NCI-H446 treated with DMSO at 0.1 percent for 48 hours (cell line): ENCODE results near the gene ARL4D.
A peak's percentile ranks its signal among the peaks of the same experiment; 100 is the strongest.
"Not testable (repeated sequence)": the region's sequence is repeated elsewhere in the genome, so short reads cannot be mapped to it uniquely, and the experiment has no call there.

Source experiments
- DNase-seq: peaks from one replicate; lab custom pipeline; 2025; lab: John Stamatoyannopoulos, UW

The ARL4D gene

GRCh38 chr17:43395165-43395564 is 3.6 kb upstream of the ARL4D start:
- DNase-seq: no peak

- no peak for DNase-seq
Observed at GRCh38 chr17:43396491-43397060, 2.2 kb upstream of the ARL4D start.

GRCh38 chr17:43399839-43400328 is 1.1 kb downstream of the ARL4D start:
- DNase-seq: no peak

- DNase-seq: no peak
Observed at GRCh38 chr17:43400943-43401717, 2.3 kb downstream of the ARL4D start.

- DNase-seq: no peak
Observed at GRCh38 chr17:43402078-43402477, 3.3 kb downstream of the ARL4D start.

GRCh38 chr17:43402567-43402966 is 3.8 kb downstream of the ARL4D start:
- DNase-seq: no peak

- DNase-seq: no peak
Observed at GRCh38 chr17:43403846-43404245, 5.1 kb downstream of the ARL4D start.

- no peak for DNase-seq
Observed at GRCh38 chr17:43405861-43406260, 7.1 kb downstream of the ARL4D start.

GRCh38 chr17:43406676-43407645 is 8.2 kb downstream of the ARL4D start:
- no peak for DNase-seq

GRCh38 chr17:43409131-43409530 is 10.3 kb downstream of the ARL4D start:
- no peak for DNase-seq

- no peak for DNase-seq
Observed at GRCh38 chr17:43410557-43411368, 12.0 kb downstream of the ARL4D start.

GRCh38 chr17:43411369-43411677 is 12.5 kb downstream of the ARL4D start:
- DNase-seq: no peak

- no peak for DNase-seq
Observed at GRCh38 chr17:43411749-43412148, 13.0 kb downstream of the ARL4D start.

- DNase-seq: no peak
Observed at GRCh38 chr17:43412166-43412565, 13.4 kb downstream of the ARL4D start.

GRCh38 chr17:43416998-43417890 is 18.5 kb downstream of the ARL4D start:
- peak; percentile 60 for DNase-seq

GRCh38 chr17:43418441-43419374 is 19.9 kb downstream of the ARL4D start:
- peak; percentile 75 for DNase-seq

GRCh38 chr17:43419375-43419882 is 20.6 kb downstream of the ARL4D start:
- DNase-seq: not testable (repeated sequence)

- DNase-seq: no peak
Observed at GRCh38 chr17:43423777-43424455, 25.1 kb downstream of the ARL4D start.
